HEK293 (cell line): ENCODE results near the gene CDH2.
A peak's percentile ranks its signal among the peaks of the same experiment; 100 is the strongest.

Experiments used
- CTCF ChIA-PET: fragments of 350-600 bp; formaldehyde crosslinking; extraction: SDS; loops from one replicate; lab custom pipeline; 2021; ENCODE audit warnings: antibody characterized with exemption; lab: Yijun Ruan, JAX
- POLR2A ChIA-PET: fragments of 300-600 bp; formaldehyde crosslinking; extraction: SDS; loops from one replicate; lab custom pipeline; 2020; ENCODE audit warnings: antibody characterized with exemption, inconsistent platforms; lab: Yijun Ruan, JAX
- H3K27ac ChIP-seq: fragments of 200-500 bp; sonication (Bioruptor generic); 2 replicates; pipeline ENCODE4 v1.5.1; 2014; ENCODE audit warnings: low read depth, low read length, control low read depth, inconsistent platforms; ENCODE audit errors: extremely low read depth
- H3K36me3 ChIP-seq, 2 experiments: fragments of 200-500 bp in 1 of 2; sonication (Bioruptor generic) in 1 of 2; 1 replicate in 1 of 2; 2 replicates in 1 of 2; pipeline ENCODE4 v1.5.1; 2014 to 2017; ENCODE audit warnings: inconsistent platforms in 2 of 2, low read length in 2 of 2; ENCODE audit not compliant: control insufficient read depth in 2 of 2, insufficient read depth in 1 of 2
- H3K4me1 ChIP-seq: fragments of 200-500 bp; sonication (Bioruptor generic); 2 replicates; pipeline ENCODE4 v1.5.1; 2014; ENCODE audit warnings: mild to moderate bottlenecking, low read length, inconsistent platforms; ENCODE audit not compliant: control insufficient read depth, insufficient read depth
- H3K4me3 ChIP-seq: 2 replicates; pipeline ENCODE4 v1.5.1; 2011; ENCODE audit warnings: low read depth, mild to moderate bottlenecking, control low read depth, low read length, moderate library complexity
- H3K9me3 ChIP-seq: fragments of 200-500 bp; sonication (Bioruptor generic); 2 replicates; pipeline ENCODE4 v1.5.1; 2014; ENCODE audit warnings: low read depth, low read length, inconsistent platforms; ENCODE audit not compliant: control insufficient read depth, insufficient read depth
- GFI1B ChIP-seq: fragments of 450-650 bp; formaldehyde crosslinking; IDR thresholded peaks from 2 replicates; pipeline ENCODE4 v1.5.1; 2016; ENCODE audit warnings: missing biosample characterization, missing genetic modification characterization
- GLI2 ChIP-seq: fragments of 450-650 bp; formaldehyde crosslinking; IDR thresholded peaks from 2 replicates; pipeline ENCODE4; 2017; ENCODE audit warnings: missing biosample characterization, missing genetic modification characterization, low read depth, borderline replicate concordance
- GLI4 ChIP-seq: fragments of 450-650 bp; formaldehyde crosslinking; IDR thresholded peaks from 2 replicates; pipeline ENCODE4 v1.5.1; 2016; ENCODE audit warnings: missing biosample characterization, missing genetic modification characterization
- HOXA7 ChIP-seq: sonication (generic); formaldehyde crosslinking; IDR thresholded peaks from 2 replicates; pipeline ENCODE4 v1.8.1; 2022; ENCODE audit warnings: missing genetic modification reagents, borderline replicate concordance
- KLF1 ChIP-seq: fragments of 450-650 bp; formaldehyde crosslinking; IDR thresholded peaks from 2 replicates; pipeline ENCODE4 v1.5.1; 2016; ENCODE audit warnings: missing biosample characterization, missing genetic modification characterization
- MZF1 ChIP-seq: fragments of 450-650 bp; formaldehyde crosslinking; IDR thresholded peaks from 2 replicates; pipeline ENCODE4 v1.5.1; 2017; ENCODE audit warnings: missing biosample characterization, missing genetic modification characterization, borderline replicate concordance
- TCF7L2 ChIP-seq: IDR thresholded peaks from 2 replicates; pipeline ENCODE4 v1.6.1; 2011; ENCODE audit warnings: low read depth, mild to moderate bottlenecking, inconsistent platforms, low read length, moderate library complexity, borderline replicate concordance
- ZBTB11 ChIP-seq: fragments of 450-650 bp; formaldehyde crosslinking; conservative IDR thresholded peaks from 2 replicates; pipeline ENCODE4 v1.5.1; 2016; ENCODE audit warnings: low read depth, missing biosample characterization, missing genetic modification characterization
- ZBTB20 ChIP-seq: fragments of 450-650 bp; formaldehyde crosslinking; IDR thresholded peaks from 2 replicates; pipeline ENCODE4 v1.5.1; 2016; ENCODE audit warnings: missing biosample characterization, missing genetic modification characterization
- ZBTB26 ChIP-seq: fragments of 450-650 bp; formaldehyde crosslinking; optimal IDR thresholded peaks from 2 replicates; pipeline ENCODE3; 2016; ENCODE audit warnings: missing biosample characterization, mild to moderate bottlenecking, missing genetic modification characterization
- ZNF114 ChIP-seq: fragments of 450-650 bp; formaldehyde crosslinking; IDR thresholded peaks from 2 replicates; pipeline ENCODE4 v1.5.0; 2017; ENCODE audit warnings: missing biosample characterization, missing genetic modification characterization
- ZNF138 ChIP-seq: fragments of 450-650 bp; formaldehyde crosslinking; IDR thresholded peaks from 2 replicates; pipeline ENCODE4 v1.5.1; 2016; ENCODE audit warnings: missing biosample characterization, missing genetic modification characterization, borderline replicate concordance
- ZNF157 ChIP-seq: fragments of 450-650 bp; formaldehyde crosslinking; IDR thresholded peaks from 2 replicates; pipeline ENCODE4 v1.5.1; 2016; ENCODE audit warnings: missing biosample characterization, missing genetic modification characterization
- ZNF214 ChIP-seq: fragments of 450-650 bp; formaldehyde crosslinking; IDR thresholded peaks from 2 replicates; pipeline ENCODE4 v1.5.1; 2017; ENCODE audit warnings: missing biosample characterization, mild to moderate bottlenecking, missing genetic modification characterization, borderline replicate concordance
- ZNF292 ChIP-seq: fragments of 450-650 bp; formaldehyde crosslinking; IDR thresholded peaks from 2 replicates; pipeline ENCODE4 v1.5.1; 2016; ENCODE audit warnings: low read depth, missing biosample characterization, missing genetic modification characterization, borderline replicate concordance
- ZNF513 ChIP-seq: fragments of 450-650 bp; IDR thresholded peaks from 2 replicates; pipeline ENCODE4 v1.5.1; 2018; ENCODE audit warnings: missing biosample characterization, missing genetic modification characterization
- ZNF529 ChIP-seq: fragments of 450-650 bp; formaldehyde crosslinking; IDR thresholded peaks from 2 replicates; pipeline ENCODE4 v1.5.1; 2017; ENCODE audit warnings: missing genetic modification characterization, missing biosample characterization; ENCODE audit not compliant: insufficient replicate concordance
- ZNF677 ChIP-seq: fragments of 450-650 bp; IDR thresholded peaks from 2 replicates; pipeline ENCODE4 v1.5.0; 2018; ENCODE audit warnings: missing biosample characterization, mild to moderate bottlenecking, missing genetic modification characterization, moderate library complexity
- ZNF777 ChIP-seq: fragments of 450-650 bp; formaldehyde crosslinking; IDR thresholded peaks from 2 replicates; pipeline ENCODE4 v1.5.1; 2017; ENCODE audit warnings: missing biosample characterization, missing genetic modification characterization, borderline replicate concordance

Gene CDH2

GRCh38 chr18:28161608-28162599, 15.0 kb downstream of the CDH2 start:
- no peak for TF ChIP-seq ZNF777 (tag by site-specific recombination)
- no peak for TF ChIP-seq ZBTB20 (tag by site-specific recombination)
- no peak for TF ChIP-seq ZNF157 (tag by site-specific recombination)
- TF ChIP-seq ZNF114 (tag by site-specific recombination) = no peak
- TF ChIP-seq ZBTB11 (tag by site-specific recombination) = no peak
- TF ChIP-seq ZNF138 (tag by site-specific recombination) = no peak
- no peak for TF ChIP-seq HOXA7 (CRISPR knock-in tag)
- no peak for TF ChIP-seq ZBTB26
- TF ChIP-seq ZNF513 (tag by site-specific recombination) = no peak
- no peak for TF ChIP-seq ZNF529 (tag by site-specific recombination)
- ChIA-PET POLR2A (interaction anchor here (0.6 kb wide), 1 partner anchor 410 kb away, joined by 3 read pairs; no protein-coding TSS in a partner anchor), CTCF (interaction anchor here (0.6 kb wide), 1 partner anchor 80 kb away, joined by 3 read pairs; no protein-coding TSS in a partner anchor)
- Histone ChIP-seq H3K36me3 (no peaks in the 10 kb centered on the region), H3K4me1 (peaks cover 18% of the 10 kb centered on the region), H3K4me3 (no peak overlapping the region), H3K27ac (no peak overlapping the region), H3K9me3 (no peaks in the 10 kb centered on the region)

GRCh38 chr18:28159055-28159454, 17.9 kb downstream of the CDH2 start:
- ChIA-PET CTCF (interaction anchor here (0.5 to 1.0 kb wide), 4 partner anchors 148 to 1730 kb away, joined by 3 to 5 read pairs (median 3); no protein-coding TSS in a partner anchor), POLR2A (interaction anchor here (1.0 kb wide), 1 partner anchor 19 kb away, joined by 4 read pairs; no protein-coding TSS in a partner anchor)
- Histone ChIP-seq H3K36me3 (no peaks in the 10 kb centered on the region), H3K27ac (no peak overlapping the region), H3K9me3 (no peaks in the 10 kb centered on the region), H3K4me1 (peaks cover 13% of the 10 kb centered on the region), H3K4me3 (no peak overlapping the region)
- TF ChIP-seq ZNF292 (tag by site-specific recombination) = no peak
- TF ChIP-seq ZNF138 (tag by site-specific recombination) = no peak
- TF ChIP-seq GLI4 (tag by site-specific recombination) = no peak
- TF ChIP-seq MZF1 (tag by site-specific recombination) = 0 out of 2 replicates have a peak, but pooled peaks have one; percentile 53
- TF ChIP-seq GLI2 (tag by site-specific recombination) = no peak
- no peak for TF ChIP-seq ZNF677 (tag by site-specific recombination)
- no peak for TF ChIP-seq ZNF214 (tag by site-specific recombination)
- peak; percentile 49 for TF ChIP-seq KLF1
- TF ChIP-seq GFI1B = 0 out of 2 replicates have a peak, but pooled peaks have one; percentile 26
- TF ChIP-seq TCF7L2 = no peak
